HG02852 (cell line): Measurements from ENCODE around the gene LYZL4.

ENCODE experiments used
- ATAC-seq: cut with Tn5 transposase; IDR thresholded peaks from one replicate; pipeline ENCODE4 v1.9.1; 2021; ENCODE audit warnings: mild to moderate bottlenecking, moderate library complexity; ENCODE audit not compliant: unreplicated experiment

LYZL4 gene, protein sequence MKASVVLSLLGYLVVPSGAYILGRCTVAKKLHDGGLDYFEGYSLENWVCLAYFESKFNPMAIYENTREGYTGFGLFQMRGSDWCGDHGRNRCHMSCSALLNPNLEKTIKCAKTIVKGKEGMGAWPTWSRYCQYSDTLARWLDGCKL

DNA sequence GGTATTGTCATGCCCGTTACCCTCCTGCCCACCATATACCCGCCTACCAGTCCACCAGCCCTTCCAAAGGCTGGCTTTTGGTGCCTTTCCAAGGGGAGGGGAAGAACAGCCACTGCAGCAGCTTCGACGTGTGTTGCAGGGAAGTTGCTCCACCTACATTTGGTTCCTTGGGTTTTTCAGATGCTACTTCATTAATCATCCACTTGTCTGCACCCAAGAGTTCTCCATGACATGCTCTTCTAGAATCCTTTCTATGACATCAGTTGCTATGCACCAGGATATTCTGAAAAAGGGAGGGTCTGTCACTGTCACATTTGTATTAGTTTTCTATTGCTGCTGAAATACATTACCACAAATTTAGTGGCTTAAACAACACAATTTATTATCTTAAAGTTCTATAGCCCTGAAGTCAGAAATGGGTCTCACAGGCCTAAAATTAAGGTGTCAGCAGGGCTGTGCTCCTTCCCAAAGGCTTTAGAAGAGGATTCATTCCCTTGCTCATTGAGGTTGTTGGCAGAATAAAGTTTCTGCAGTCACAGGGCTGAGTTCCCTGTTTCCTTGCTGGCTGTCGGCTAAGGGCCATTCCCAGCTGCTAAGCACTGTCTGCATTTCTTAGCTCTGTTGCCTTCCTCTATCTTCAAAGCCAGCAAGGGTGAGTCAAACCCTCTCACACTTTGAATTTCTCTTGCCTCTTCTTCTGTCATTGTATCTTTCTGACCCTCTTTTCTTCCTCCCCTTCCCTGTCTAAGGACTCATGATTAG, at the start of gene LYZL4:
Gene LYZL4, minus strand, starts transcription at position 241 of the 762 bp plus-strand sequence. CDS start 3,359 bp downstream, outside the sequence.
- ATAC-seq, result no peak

DNA sequence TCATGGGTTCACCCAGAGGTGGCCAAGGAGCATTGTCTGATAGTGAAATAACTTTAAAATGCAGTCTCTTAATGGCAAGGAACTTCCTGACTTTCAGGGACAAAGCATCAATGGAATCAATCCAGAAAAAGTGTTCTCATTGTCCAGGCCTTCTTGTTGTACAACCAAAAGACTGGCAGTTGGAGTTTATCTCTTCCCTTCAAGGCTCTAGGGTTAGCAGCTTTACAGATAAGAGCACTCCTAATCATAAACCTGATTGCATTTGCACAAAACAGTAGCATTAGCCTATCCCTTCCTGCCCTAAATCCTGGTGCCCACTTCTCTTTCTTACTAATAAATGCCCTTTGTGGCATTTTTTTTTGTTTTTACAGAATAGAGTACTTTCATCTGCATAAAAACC, 48.7 kb upstream of the LYZL4 start:
- no peak for ATAC-seq

DNA sequence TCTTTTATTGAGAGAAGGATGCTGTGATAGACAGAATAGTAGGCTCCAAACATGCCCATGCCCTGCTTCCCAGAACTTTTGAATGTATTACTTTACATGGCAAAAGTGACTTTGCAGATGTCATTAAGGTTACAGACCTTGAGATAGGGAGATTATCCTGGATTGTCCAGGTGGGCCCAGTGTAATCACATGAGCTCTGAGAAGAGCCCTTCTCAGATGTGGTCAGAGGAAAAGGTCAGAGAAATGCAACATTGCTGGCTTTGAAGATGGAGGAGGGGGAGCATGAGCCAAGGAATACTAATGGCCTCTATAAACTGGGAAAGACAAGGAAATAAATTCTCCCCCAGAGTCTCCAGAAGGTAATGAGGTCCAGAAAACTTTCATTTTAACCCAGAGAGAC, 45.8 kb upstream of the LYZL4 start:
- ATAC-seq, result no peak

DNA sequence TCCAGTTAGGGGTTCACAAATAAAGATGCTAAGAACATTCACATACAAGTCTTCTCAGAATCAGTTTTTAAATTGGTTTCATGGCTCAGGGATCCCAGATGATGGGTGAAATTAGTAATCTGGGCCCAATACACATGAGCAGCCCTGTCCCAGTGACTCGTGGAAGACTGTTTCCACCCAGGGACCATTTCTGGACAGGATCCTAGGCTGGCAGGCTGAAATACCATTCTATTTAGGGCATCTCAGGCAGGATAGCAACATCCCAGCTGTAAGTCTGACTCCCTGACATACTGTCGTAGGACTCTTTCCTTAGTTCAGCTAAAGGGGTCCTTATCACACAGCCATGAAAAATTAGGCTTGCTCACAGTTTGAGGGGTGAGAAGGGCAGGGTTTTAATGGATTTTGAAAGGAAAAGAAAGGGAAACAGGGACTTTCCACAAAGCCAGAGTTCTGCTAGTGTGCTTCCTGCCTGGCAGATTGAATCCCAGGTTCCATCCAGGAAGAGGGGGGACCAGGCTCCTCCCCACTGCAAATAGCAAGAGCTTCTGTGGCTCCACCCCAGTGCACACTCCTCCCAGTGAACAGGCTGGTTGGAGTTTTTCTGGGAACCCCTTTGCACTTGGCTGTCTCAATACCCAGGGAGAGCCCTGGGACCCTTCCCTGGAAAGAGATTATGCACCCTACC, 41.3 kb upstream of the LYZL4 start:
- ATAC-seq, result no peak

DNA sequence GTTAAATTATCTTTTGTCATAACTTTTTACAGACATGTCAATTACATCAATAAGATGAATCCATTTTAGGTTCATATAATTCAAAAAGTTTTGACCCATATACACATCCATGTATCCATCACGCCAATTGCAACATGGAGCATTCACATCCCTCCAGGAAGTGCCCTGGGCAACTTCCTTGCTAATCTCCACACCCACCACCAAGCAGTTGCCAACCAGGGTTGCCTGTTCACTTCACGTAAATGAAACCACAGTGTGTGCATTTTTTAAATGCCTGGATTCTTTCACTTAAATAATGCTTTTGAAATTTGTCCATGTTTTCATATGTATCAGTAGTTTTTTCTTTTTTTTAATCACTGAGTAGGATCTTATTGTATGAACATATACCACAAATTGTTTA, 40.7 kb upstream of the LYZL4 start:
- ATAC-seq, result no peak

DNA sequence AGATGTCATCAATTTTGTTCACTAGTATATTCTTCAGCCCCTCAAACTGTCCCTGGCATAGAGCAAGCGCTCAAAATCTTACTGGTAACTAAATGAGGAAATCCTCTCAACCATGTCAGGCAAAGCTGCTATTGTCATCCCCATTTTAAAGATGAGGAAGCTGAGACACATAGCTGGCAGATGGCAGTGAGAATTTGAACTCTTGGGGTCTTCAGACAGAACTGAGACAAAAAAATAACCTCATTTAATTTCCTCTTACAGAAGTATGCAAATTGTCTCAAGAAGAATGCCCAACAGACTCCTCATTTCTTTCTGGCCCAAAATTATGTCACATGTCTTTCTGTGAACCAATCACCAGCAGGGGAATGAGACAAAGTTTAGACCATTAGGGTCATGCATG, 40.2 kb upstream of the LYZL4 start:
- no peak for ATAC-seq

DNA sequence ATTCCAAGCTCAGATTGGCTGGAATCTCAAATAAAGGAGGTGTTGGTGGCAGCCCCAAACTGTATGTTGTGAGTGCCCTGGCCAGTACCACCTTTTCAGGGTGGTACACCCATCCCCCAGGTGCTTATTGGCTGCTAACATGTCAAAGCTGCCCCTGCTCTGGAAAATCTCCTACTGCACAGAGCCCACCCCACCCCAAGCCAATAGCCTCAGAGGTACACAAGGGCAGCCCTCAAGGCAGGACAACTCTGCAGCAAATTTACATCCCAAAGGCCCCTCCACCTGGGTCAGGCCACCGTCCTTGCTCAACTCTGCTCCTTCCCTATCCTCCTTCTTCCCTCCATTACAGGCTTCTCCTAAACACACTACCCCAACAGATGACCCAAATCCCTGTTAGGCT, 37.1 kb upstream of the LYZL4 start:
- ATAC-seq, result no peak

DNA sequence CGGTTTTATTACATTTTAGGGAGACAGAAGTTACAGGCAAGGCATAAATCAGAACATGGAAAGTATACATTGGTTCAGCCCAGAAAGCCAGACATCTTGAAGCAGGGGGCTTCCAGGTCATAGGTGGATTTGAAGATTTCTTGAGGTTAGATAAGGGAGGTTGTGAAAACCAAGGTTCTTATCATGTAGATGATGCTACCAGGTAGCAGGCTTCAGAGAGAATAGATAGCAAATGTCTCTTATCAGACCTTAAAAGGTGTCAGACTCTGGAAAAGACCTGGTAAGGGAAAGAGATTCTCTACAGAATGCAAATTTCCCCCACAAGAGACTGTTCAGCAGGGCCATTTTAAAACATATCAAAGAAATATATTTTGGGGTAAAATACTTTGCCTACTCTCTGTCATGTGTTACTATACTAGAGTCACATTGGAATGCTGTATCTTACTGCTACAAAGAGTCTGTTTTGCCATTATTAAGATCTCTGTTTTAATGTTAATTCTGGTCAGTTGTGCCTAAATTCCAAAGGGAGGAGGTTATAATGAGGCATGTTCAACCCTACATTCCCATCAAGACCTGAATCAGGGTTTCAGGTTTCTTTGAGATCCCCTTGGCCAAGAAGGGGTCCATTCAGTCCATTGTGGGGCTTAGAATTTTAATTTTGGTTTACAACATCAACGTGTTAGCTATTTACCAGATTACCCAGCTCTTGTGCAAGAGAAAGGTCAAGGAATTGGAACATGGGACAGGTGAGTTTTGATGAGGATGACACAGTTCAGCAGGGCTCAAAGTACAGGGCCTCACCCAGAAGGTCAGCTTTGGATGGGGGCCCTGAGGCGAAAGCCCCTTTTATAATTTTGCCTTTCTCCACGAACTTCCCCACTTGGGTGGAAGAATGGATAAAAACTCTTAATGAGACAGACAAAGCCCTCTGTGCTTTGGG, 36.0 kb upstream of the LYZL4 start:
- ATAC-seq, result no peak

DNA sequence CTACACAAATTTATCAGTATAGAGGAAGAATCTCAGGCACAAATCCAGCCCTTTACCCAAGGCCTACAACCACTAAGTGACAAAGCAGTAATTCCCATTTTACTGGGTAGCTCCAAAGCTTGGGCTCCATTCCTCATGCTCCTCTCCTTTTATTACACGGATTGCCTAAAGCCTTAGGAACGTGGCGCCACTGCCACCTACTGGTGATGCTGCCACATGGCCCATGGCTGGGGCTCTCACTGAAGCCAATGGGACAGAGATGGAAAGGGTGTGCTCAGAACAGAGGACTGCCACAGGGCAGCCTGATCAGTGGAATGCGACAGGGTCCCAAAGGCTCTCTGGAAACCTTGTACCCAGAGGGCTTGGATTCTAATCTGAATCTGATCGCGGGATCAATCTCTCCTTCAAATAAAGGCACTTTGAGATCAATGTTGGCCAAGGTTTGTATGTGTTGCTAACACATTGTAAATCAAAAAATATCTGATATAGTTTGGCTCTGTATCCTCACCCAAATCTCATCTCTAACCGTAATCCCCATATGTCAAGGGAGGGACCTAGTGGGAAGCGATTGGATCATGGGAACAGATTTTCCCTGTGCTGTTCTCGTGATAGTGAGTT, 33.5 kb upstream of the LYZL4 start:
- ATAC-seq, result no peak

DNA sequence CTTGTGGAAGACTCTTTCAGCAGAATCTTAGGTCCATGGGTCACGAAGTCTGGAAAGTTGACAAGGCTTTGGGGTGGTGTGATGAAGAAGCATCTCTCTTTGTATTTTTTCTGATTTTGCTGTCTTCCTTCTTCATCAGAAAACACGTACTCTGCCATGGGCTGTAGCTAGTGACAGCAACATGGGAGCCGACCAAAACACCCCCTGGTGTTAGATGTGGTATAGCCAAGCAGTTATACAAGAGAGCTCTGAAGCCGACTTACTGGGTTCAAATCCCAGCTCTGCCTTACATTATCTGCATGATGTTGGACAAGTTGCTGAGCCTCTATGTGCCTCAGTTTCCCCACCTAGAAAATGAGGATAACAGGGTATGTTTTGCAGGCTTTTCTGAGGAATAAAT, 32.9 kb upstream of the LYZL4 start:
- no peak for ATAC-seq

DNA sequence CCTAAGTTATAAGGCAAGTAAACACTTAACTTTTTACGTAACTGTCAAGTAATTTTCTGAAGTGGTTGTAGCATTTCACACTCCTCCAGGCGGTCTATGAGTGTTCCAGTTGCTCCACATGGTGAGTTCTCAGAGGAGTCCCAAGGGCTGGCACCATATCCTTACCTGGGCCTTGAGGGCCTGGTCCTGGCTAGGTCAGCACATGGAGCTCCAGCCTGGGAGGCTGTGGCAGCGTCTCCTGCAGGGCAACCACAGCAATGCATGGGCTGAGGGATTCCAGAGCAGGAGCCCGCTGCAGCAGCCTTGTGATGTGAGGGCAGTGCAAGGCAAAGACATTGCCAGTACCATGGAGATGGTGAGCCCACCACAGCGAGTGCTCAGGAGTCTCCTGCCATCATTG, 32.2 kb upstream of the LYZL4 start:
- no peak for ATAC-seq

DNA sequence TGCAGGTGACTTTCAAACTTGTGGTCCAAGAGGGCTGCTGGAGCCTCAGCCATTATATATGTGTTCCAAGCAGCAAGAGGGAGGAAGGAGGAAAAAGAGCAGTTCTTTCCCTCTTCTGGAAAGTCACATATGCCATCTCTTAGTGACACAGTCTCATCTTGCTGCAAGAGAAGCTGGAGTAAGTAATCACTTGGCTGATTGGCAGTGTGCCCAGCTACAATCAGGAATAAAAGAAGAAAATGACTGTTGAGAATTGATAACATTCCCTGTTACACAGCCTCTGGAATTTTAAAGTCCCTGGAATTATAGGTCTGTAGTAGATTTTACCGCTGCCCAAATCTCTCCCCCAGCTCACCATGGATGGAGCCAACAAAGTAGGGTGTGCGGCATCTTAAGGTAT, 31.4 kb upstream of the LYZL4 start:
- ATAC-seq, result no peak

DNA sequence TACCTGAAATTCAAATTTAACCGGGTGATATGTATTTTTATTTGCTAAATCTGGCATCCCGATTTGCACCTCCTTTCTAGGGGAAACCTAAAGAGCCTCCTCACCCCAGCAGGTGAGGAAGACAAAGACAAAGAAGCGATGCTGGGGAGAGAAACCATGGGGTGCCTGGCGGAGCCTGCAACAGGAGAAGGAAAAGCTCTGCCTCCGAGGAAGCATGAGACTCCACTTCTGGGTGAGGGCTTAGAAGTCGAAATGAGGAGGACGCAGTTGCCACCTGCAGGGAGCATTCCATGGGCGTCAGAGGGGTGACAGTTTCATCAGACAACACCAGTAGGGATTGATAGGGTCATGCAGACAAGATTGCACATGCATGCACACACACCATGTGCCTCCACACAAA, 30.5 kb upstream of the LYZL4 start:
- ATAC-seq, result no peak

DNA sequence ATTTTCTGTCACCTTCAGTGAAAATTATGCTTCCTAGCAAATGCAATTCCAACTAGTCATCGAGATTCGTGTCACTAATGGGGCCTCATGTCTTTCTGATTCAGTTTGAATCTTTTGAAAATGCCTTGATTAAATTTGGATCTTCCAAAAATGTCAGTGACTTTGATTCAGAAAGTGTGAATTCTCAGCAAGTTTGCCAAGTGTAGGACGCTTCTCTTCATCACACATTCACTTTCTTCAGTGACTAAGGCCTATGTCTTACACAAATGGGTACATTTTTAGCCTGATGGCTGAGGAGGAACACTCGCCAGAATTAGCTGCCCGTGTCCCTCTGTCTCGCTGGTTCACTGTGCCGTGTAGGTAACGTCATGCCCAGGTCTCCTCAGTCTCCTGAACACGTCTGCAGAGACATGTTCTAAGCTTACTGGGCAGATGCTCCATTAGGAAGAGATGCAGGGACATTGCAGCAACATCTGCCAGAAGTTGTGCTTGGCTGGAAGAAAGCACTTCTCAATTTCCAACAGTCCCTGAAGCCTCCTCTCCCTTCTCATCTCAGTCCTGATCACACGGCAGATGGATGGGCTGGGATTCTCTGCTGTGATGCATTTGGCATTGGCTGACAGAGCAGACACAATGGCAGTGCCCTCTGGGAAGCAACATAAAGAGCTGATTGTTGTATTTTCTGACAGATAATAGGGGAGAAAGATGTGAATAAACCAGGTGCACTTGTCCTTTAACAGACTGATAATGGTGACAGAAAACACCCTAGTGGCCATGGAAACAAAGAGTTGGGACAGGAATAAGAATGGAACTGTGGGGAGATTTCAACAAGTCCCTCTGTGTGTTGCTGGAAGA, 29.1 kb upstream of the LYZL4 start:
- no peak for ATAC-seq

DNA sequence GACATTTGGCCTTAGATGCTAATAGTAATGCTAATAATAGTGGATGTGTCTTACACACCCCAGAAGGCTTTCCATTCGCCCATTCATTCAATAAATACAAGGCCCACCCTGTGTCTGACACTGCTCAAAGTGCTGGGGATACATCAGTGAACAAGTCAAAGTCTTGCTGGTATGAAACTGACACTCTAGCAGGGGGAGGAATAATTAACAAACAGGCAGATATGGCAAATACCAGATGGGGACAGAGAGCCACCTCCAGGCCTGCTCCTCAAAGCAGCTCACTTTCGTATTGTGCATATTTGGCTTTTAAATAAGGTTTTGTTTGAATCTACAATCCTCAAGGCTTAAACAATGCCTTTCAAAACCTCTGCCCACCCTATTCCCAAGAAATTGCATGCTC, 28.3 kb upstream of the LYZL4 start:
- no peak for ATAC-seq

DNA sequence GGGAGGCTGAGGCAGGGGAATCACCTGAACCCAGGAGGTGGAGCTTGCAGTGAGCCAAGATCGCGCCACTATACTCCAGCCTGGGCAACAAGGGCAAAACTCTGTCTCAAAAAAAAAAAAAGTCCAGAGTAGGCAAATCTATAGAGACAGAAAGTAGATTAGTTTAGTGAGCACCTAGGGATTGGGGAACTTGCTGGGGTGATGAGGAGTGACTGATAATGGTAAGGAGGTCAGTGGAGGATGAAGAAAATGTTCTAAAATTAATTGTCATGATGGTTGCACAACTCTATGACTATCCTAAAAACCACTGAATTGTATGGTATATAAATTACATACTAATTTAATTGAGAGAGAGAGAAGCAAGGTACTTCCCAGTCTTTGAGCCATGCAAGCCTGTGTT, 27.8 kb upstream of the LYZL4 start:
- ATAC-seq, result no peak

DNA sequence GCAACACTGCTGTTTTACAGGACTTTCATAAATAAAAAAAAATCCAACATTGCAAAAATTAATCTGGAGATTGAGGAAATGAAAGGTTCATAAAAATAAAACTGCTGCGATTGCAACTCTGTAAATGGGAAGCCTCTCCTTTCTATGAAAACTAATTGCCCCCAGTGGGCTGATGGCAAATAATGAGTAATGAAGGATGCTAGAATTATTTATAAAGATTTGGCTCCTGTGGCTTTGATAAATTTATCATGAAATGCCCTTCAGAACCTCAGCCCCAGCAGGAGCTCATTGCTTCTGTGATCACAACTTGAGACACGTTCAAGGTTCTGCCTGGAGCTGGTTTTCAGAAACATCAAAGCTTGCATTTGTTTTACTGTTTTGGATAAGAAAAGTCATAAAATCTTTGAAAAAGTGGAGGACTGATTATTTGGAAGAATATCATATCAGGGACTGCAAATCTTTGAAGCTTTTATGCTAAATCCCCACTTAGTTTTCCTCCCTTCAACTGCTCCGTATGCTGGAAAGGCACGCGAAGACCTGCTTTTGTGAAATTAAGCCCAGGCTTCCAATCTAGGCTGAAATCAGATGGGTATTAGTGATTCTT, 24.5 kb upstream of the LYZL4 start:
- no peak for ATAC-seq

DNA sequence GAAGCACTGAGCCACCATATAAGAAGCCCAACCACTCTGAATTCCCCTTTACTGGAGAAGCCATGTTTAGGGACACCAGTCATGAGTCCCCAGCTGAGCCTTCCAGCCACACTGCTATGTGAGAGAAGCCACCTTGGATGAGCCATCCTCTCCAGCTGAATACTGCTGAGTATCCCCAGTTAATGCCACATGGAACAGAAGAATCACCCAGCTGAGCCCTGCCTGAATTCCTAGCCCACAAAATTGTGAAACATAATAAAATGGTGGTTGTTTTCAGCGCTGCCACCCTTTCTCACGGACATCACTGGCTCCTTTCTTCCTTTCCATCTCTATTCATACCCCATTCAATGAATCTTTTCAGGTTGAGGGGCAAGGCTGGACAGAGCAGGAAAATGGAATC, 22.1 kb upstream of the LYZL4 start:
- ATAC-seq, result no peak

DNA sequence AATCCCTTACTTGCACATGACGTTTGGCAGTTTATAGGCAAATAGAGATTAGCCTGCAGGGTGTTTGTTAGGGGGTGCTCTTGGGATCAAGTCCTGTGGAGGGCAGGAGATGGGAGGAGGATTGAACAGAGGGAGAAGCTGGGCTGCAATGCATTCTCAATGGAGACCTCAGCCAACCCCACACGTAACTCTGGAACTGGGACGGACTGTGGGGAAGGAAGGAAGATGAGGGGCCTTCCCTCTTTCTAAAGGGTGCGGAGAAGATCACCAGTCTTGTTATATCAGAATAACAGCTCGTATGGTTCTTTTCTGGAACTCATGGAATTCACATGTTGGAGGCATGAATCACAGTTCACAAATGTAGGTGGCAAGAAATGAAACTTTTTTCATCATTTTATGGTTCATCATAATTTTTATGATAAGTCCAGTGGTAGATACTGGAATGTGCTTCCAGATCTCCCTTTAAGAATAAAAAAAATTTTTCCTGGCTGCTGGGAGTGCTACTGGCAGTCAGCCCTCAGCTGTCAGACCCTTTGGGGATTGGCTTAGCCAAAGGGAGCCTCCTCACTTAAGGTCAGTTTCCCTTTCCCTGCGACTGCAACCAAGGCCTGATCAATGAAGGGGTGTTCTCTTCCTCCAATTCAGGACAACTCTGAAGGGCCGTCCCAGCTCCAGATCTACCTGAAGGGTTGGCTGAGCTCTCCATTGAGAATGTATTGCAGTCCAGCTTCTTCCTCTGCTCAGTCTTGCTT, 20.5 kb upstream of the LYZL4 start:
- no peak for ATAC-seq
